MM.1S (cell line): ENCODE data around the gene MT1M.

Experiments used
- DNase-seq: peaks from one replicate; pipeline ENCODE4 v3.0.0-alpha.2; 2015
- H2AFZ ChIP-seq: fragments of 300-600 bp; sonication (generic); 2 replicates; pipeline ENCODE4 v1.6.0; 2016; ENCODE audit warnings: antibody characterized with exemption, low read length
- H3F3A ChIP-seq: fragments of 300-600 bp; sonication (generic); 2 replicates; pipeline ENCODE4 v1.6.1; 2016; ENCODE audit warnings: mild to moderate bottlenecking, antibody characterized with exemption, low read length, moderate library complexity, mixed read lengths; ENCODE audit not compliant: insufficient read depth
- H3K27ac ChIP-seq: fragments of 300-600 bp; sonication (generic); 2 replicates; pipeline ENCODE4 v1.5.1; 2016; ENCODE audit warnings: mild to moderate bottlenecking, low read length
- H3K27me3 ChIP-seq: fragments of 300-600 bp; sonication (generic); replicated peaks from 2 replicates; pipeline ENCODE4 v1.6.0; 2016; ENCODE audit warnings: low read length; ENCODE audit not compliant: insufficient read depth
- H3K36me3 ChIP-seq: fragments of 300-600 bp; sonication (generic); replicated peaks from 2 replicates; pipeline ENCODE4 v1.6.1; 2016; ENCODE audit warnings: mild to moderate bottlenecking, low read length, mixed read lengths; ENCODE audit not compliant: insufficient read depth
- H3K4me1 ChIP-seq: fragments of 300-600 bp; sonication (generic); 2 replicates; pipeline ENCODE4 v1.6.1; 2016; ENCODE audit warnings: low read length, mixed read lengths
- H3K4me2 ChIP-seq: fragments of 300-600 bp; sonication (generic); 2 replicates; pipeline ENCODE4 v1.6.0; 2016; ENCODE audit warnings: low read depth, low read length
- H3K4me3 ChIP-seq: fragments of 300-600 bp; sonication (generic); 2 replicates; pipeline ENCODE4 v1.5.1; 2016; ENCODE audit warnings: low read length, mixed read lengths
- H3K79me2 ChIP-seq: fragments of 300-600 bp; sonication (generic); 2 replicates; pipeline ENCODE4 v1.6.1; 2016; ENCODE audit warnings: mixed run types, low read length, mixed read lengths
- H3K9ac ChIP-seq: fragments of 300-600 bp; sonication (generic); 2 replicates; pipeline ENCODE4 v1.6.1; 2016; ENCODE audit warnings: low read length, mixed read lengths
- H3K9me2 ChIP-seq: fragments of 300-600 bp; sonication (generic); replicated peaks from 2 replicates; pipeline ENCODE4 v1.6.1; 2016; ENCODE audit warnings: mild to moderate bottlenecking, low read length, mixed read lengths; ENCODE audit not compliant: insufficient read depth
- H3K9me3 ChIP-seq: fragments of 300-600 bp; sonication (generic); replicated peaks from 2 replicates; pipeline ENCODE4 v1.6.1; 2016; ENCODE audit warnings: mild to moderate bottlenecking, low read length, mixed read lengths; ENCODE audit not compliant: insufficient read depth
- H4K20me1 ChIP-seq: fragments of 300-600 bp; sonication (generic); 2 replicates; pipeline ENCODE4 v1.6.1; 2016; ENCODE audit warnings: mild to moderate bottlenecking, low read length, moderate library complexity, mixed read lengths; ENCODE audit not compliant: insufficient read depth
- CTCF ChIP-seq: fragments of 300-600 bp; sonication (generic); IDR thresholded peaks from 2 replicates; pipeline ENCODE4 v1.5.1; 2016; ENCODE audit warnings: antibody characterized with exemption, low read length, mixed read lengths
- EZH2 ChIP-seq: fragments of 300-600 bp; sonication (generic); optimal IDR thresholded peaks from 2 replicates; pipeline ENCODE3; 2017; ENCODE audit warnings: low read depth, mild to moderate bottlenecking, antibody characterized with exemption, low read length, mixed read lengths
- EZH2phosphoT487 ChIP-seq: fragments of 300-600 bp; sonication (generic); IDR thresholded peaks from 2 replicates; pipeline ENCODE4 v1.6.1; 2018; ENCODE audit warnings: antibody characterized with exemption, low read length

The MT1M gene

GRCh38 chr16:56614549-56614991 is 17.9 kb upstream of the MT1M start:
- peaks cover 4% of the 10 kb centered on the region; the same call in 1 of the 2 replicates for H3F3A ChIP-seq

GRCh38 chr16:56615353-56615752 is 17.1 kb upstream of the MT1M start:
- H3K9me3 ChIP-seq = no peaks in the 10 kb centered on the region
- peaks cover 4% of the 10 kb centered on the region; the same call in 1 of the 2 replicates for H3K4me1 ChIP-seq
- TF ChIP-seq EZH2phosphoT487 (no peak), CTCF (no peak), EZH2 (no peak)
- no peaks in the 10 kb centered on the region for H3K36me3 ChIP-seq
- no peak for DNase-seq
- peaks cover 44% of the 10 kb centered on the region for H3K27me3 ChIP-seq
- no peak overlapping the region for H2AFZ ChIP-seq
- no peaks in the 10 kb centered on the region for H3K9me2 ChIP-seq
- H3F3A ChIP-seq = no peaks in the 10 kb centered on the region
- H3K27ac ChIP-seq = no peak overlapping the region
- H3K9ac ChIP-seq = no peak overlapping the region
- no peaks in the 10 kb centered on the region for H4K20me1 ChIP-seq
- H3K79me2 ChIP-seq = no peaks in the 10 kb centered on the region
- no peak overlapping the region for H3K4me2 ChIP-seq
- H3K4me3 ChIP-seq = no peak overlapping the region

More at GRCh38 chr16:56614549-56614991, 17.9 kb upstream of the MT1M start:
- Histone ChIP-seq H3K9me3 (no peaks in the 10 kb centered on the region), H4K20me1 (no peaks in the 10 kb centered on the region), H3K27me3 (peaks cover 47% of the 10 kb centered on the region), H3K4me3 (no peak overlapping the region), H2AFZ (no peak overlapping the region), H3K4me2 (no peak overlapping the region), H3K79me2 (no peaks in the 10 kb centered on the region), H3K4me1 (peaks cover 12% of the 10 kb centered on the region; the same call in 1 of the 2 replicates), H3K36me3 (no peaks in the 10 kb centered on the region), H3K9ac (no peak overlapping the region), H3K27ac (no peak overlapping the region), H3K9me2 (no peaks in the 10 kb centered on the region)
- TF ChIP-seq CTCF = no peak
- TF ChIP-seq EZH2 = no peak
- TF ChIP-seq EZH2phosphoT487 = no peak
- no peak for DNase-seq

GRCh38 chr16:56616608-56617211 is 15.7 kb upstream of the MT1M start:
- no peaks in the 10 kb centered on the region for H3K4me1 ChIP-seq
- no peaks in the 10 kb centered on the region for H4K20me1 ChIP-seq
- TF ChIP-seq EZH2phosphoT487 = no peak
- TF ChIP-seq CTCF = no peak
- no peak for TF ChIP-seq EZH2
- no peak overlapping the region for H2AFZ ChIP-seq
- no peak overlapping the region for H3K4me2 ChIP-seq
- DNase-seq = no peak
- H3K79me2 ChIP-seq = no peaks in the 10 kb centered on the region
- H3K27ac ChIP-seq = no peak overlapping the region
- H3K9ac ChIP-seq = no peak overlapping the region
- H3K9me3 ChIP-seq = no peaks in the 10 kb centered on the region
- H3K9me2 ChIP-seq = no peaks in the 10 kb centered on the region
- peaks cover 33% of the 10 kb centered on the region for H3K27me3 ChIP-seq
- no peak overlapping the region for H3K4me3 ChIP-seq
- no peaks in the 10 kb centered on the region for H3F3A ChIP-seq
- H3K36me3 ChIP-seq = no peaks in the 10 kb centered on the region
